HG03565 (cell line): ENCODE results near the gene RGMA.
A peak's percentile ranks its signal among the peaks of the same experiment; 100 is the strongest.

Experiments used
- ATAC-seq: cut with Tn5 transposase; IDR thresholded peaks from one replicate; pipeline ENCODE4 v1.9.1; 2021; ENCODE audit warnings: mild to moderate bottlenecking, moderate library complexity; ENCODE audit not compliant: unreplicated experiment

The RGMA gene

DNA sequence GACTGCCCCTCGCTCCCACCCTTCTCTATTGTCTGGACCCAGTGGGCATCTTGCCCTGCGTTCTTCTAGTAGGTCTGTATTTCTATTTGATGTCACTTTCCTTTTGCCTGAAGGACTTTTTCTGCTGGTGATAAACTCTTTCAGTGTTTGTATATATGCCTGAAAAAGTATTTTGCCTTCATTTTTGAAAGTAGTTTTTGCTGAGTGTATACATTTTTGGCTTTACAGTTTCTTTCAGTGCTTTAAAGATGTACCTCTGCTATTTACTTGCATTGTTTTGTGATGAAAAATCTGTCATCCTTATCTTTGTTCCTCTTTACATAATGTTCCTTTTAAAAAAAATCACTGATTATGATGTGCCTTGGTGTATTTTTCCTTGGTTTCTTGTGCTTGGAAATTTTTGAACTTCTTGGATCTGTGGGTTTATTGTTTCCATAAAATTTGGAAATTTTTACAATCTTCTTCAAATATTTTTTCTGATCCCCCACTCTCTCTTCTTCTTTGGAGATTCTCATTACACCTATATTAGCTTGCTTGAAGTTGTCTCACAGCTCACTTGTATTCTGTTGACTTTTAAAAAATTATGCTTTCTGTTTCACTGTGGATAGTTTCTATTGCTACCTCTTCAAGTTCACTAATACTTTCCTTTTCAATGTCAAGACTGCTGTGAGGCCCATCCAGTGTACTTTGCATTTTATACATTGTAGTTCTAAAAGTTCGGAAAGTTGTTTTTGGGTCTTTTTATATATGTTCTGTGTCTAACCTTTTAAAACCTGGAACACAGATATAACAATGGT is 67.8 kb downstream of the RGMA start:
- ATAC-seq = peak; percentile 81

DNA sequence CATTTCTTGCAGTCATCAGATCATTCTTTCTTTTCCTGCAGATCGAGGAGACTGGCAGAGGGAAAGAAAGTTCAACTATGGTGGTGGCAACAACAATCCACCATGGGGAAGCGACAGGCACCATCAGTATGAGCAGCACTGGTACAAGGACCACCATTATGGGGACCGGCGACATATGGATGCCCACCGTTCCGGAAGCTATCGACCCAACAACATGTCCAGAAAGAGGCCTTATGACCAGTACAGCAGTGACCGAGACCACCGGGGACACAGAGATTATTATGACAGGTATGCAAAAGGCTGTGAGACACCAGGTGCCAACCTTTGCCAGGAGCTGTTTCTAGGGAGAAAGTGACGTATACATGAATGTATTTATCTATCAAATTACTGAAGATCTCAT is 69.0 kb downstream of the RGMA start:
- no peak for ATAC-seq

DNA sequence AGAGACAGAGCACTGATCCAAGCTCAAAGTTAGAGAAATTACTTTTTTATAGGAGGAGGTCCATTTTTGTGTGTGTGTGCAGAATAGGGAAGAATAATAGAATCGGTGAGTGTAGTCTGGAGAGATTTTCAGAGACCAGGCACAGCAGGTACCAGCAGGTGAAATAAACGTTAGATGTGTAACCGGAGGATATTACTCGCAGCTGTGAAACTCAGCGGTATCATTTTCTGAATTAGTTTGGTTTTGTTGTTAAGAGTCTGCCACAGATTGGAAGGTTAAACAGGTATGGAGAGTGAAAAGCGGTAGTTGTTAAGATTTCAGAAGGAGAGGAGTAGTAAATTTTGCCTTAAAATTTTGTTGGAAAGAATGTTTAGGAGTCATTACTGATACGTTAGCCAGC is 69.9 kb downstream of the RGMA start:
- no peak for ATAC-seq

DNA sequence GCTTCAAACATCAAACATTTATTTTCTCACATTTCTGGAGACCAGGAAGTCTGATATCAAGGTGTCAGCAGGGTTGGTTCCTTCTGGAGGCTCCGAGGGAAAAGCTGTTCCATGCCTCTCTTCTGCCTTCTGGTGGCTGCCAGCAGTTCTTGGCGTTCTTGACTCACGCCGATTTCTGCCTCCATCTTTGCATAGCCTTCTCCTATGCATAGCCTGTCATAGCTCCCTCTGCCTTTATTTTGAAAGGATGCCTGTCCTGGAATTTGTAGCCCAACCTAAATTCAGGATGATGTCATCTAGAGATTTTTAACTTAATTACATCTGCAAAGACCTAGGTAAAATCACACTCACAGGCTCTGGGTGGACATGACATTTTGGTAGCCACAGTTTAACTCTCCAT is 70.4 kb downstream of the RGMA start:
- no peak for ATAC-seq

DNA sequence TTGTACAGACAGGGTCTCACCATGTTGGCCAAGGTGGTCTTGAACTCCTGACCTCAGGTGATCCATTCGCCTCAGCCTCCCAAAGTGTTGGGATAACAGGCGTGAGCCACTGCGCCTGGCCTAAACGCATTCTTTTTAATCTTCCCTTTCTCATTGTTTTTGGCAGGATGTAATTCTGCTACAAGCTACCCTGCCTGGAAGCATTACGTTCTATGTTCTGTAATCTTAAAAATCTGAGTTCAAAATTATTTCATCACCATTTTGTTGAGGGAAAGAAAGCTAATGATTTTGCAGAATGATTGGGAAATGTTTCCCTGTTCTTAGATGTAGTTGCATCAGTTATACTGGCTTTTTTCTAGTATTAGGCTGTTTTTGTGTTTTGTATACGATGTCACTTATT is 71.5 kb downstream of the RGMA start:
- no peak for ATAC-seq

DNA sequence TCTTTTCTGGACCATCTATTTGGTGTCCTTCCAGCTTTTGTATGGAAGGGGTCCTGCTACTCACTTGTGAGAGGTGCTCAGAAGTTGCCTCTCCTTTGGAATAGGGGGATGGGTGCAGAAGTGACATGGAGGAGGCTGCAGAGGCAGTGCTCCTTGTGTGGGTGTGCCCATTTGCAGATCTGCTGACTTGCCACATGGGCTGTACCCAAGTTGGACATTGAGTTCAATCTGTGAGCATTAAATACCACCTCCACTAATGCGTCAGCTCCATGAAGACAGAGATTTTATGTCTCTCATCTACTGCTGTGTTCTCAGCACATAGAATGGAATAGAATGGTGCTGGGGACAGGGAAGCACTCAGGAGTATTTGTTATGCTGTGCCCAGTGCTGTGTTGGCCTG is 76.2 kb downstream of the RGMA start:
- no peak for ATAC-seq

DNA sequence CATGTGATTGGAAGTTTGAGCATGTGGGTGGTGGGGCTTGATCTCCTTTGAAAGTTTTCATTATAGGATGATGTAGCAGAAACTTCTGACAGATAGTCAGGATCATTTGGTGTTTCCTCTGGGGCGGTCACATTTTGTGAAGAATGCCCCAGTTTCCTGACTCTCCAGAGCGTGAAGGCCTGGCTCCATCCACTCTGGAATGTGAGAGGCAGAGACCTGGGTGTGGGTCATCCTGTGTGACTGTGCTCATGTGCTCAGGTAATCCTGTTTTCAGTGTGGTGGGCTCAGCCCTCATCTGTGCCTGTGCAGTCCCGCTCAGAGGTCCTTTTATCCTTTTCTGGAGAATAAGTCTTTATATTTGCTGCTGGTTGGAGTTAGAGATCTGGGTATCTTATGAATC is 81.0 kb downstream of the RGMA start:
- ATAC-seq = no peak

DNA sequence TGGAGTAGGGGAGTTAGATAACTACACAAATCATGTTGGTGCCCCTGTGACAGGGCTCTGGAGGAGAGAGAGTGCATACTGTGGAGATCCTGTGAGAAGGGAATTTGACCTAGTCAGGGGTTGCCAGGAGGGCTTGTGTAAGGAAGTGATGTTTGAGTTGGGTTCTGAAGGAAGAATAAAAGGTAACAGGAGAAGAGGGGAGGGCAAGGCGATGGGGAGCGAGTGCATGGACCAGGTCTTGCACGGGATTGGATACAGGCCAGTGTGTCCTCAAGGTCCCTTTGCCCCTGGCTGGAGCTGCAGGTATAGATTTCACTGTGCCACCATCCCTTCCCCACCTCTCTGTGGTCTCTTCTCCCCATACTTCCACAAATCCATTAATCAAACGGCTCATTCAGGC is 83.9 kb downstream of the RGMA start:
- no peak for ATAC-seq

DNA sequence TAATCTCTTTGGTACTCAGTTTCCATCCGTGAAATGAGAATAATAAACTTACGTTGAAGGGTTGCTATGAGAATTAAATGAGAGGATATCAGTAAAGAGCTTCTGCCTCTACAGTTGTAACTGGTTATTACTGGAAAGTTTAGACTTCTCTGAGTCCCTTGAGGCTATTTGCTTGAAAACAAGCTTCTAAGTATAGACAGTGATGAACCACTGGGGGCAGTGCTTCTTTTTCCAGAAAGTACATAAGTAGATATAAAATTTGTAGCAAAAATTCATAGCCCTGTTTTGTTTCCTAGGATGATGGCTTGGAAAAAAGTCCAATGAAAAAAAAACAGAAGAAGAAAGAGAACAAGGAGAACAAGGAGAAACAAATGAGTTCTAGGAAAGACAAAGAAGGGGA is 87.1 kb downstream of the RGMA start:
- no peak for ATAC-seq

DNA sequence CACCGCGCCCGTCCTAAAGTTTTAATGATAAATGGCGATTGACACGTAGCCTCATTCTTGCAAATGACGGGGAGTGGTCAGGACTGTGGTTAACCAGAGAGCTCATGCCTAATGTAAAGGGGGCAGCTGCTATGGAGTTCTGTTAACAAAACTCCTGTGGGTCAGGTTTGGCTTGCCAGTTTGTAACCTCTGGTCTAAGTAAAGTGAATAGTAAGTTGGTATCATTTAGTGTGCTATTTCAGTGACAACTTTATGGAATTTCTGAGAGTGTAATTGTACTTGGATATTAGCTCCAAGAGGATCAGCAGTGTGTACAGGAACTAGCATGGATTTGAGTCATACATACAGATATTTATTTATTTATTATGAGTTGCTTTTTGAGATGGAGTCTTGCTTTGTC is 87.9 kb downstream of the RGMA start:
- ATAC-seq = no peak

DNA sequence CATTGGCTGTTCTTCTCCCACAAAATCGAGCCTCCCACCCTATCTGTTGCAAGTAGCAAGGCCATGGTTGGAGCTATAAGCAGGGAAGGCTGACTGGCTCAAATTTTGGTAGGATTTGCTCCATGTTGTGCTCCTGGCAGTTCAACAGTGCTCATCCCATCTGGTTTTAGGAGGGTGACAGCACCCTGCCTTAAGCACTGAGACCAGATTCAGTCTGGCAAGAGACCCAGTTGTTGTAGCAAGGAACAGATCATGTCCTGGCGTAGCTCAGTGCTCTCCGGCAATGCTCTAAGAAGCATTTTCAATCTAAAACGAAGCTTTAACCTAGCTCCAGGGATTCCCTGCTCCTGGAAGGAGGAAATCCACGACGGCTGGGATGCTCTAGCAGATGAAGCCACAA is 91.2 kb downstream of the RGMA start:
- ATAC-seq = no peak

DNA sequence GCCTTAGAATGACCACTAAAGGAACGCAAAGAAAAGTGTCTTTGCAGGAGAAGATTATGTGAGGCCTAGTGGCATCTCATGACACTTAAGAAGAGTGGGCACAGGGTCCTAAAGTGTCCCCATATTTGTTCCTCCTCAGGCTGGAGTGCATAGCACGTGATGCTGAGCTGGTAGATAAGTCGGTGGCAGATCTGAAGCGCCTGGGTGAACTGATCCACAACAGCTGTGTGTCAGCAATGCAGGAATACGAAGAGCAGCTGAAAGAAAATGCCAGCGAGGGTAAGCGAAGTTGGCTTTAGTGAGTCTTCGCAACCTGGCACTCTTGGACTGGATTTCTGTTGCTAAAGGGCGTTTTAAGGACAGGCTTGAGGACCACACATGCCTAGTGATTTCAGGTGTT is 96.3 kb downstream of the RGMA start:
- no peak for ATAC-seq

DNA sequence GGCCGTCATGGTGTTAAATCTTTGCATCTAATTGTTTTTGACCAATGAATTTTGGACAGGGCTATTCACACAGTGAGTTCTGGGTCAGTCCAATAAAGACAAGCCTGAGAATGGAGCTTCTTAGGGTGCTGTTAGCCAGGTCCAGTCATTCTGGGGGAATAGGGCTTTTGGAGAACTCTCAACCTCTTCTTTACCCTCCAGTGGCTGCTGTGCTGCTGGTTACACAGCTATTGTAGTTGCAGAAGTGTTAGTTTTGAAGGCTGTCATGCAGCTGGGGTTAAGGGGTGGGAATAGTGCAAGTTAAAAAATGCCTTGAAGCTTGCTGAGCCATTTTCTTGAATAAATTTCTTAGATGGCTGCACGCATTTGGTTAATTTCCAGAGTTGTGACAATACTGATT is 99.0 kb downstream of the RGMA start:
- ATAC-seq = no peak

DNA sequence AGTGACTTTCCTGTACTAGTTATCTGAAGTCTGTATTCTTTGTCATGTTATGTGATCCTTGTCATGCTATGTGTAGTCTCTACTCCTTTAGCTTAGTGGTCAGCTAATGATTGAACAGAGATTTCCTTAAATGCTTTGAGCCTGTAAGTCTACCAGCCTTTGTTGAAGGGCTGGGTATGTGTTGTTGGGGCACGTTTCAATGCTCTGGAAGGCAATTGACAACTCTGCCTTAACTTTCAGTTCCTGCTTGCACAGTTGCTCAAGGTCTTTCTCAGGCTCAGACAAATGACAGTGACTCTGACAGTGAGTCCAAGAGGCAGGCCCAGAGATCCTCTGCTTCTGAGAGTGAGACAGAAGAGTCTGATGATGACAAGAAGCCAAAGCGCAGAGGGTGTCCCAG is 99.5 kb downstream of the RGMA start:
- ATAC-seq = peak; percentile 74
